ENCODE results near the gene HASPIN. TPM values are rescaled to one million over a fixed set of nuclear protein-coding genes. Genes with fewer than 3 reads are reported as not detected.

Gene HASPIN
- polyA plus RNA-seq (2012; ENCODE audit: missing spikeins) = 4.7 TPM

DNA sequence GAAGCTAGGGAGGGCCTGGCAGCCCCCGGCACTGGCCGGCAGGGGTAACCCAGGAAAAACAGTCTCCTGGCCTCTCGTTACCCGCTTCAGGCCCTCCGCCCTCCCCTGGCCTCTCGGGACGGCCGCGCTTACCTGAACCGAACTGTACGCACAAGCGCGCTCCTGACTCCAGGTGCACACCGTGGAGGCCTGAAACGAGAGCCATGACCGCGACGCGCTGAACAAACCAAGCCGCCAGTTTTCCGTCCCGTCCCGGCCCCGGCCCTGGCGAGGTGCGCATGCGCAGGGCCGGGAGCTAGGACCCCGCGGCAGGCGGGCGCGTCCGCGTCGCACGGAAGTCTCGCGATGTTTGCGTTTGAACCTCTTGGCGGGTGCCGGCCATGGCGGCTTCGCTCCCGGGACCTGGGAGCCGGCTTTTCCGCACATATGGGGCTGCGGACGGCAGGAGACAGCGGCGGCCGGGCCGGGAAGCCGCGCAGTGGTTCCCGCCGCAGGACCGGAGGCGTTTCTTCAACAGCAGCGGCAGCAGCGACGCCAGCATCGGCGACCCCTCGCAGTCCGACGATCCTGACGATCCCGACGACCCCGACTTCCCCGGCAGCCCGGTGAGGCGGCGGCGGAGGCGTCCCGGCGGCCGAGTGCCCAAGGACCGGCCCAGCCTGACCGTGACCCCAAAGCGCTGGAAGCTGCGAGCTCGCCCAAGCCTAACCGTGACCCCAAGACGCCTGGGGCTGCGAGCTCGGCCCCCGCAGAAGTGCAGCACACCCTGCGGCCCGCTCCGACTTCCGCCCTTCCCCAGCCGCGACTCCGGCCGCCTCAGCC is at the start of gene HASPIN:
TSS of gene HASPIN (plus strand) at position 348 of the 822 bp plus-strand sequence. CDS start at position 381, 33 bp downstream.
- DNase-seq (ENCODE audit: insufficient read length) (peak; percentile 99), FAIRE-seq (peak; percentile 97)
- peak; percentile 64; the same call in 1 of the 2 replicates for TF ChIP-seq POLR2AphosphoS5 (IDR thresholded peaks at IDR 0.05; ENCODE audit: low read depth, low read length)
- peak; percentile 57; the same call in 1 of the 2 replicates for TF ChIP-seq TAF1 (IDR thresholded peaks at IDR 0.05; ENCODE audit: borderline replicate concordance, low read depth, low read length)
- TF ChIP-seq POLR2A (IDR thresholded peaks at IDR 0.05; ENCODE audit: low read depth, low read length) = peak; percentile 80; the same call in 1 of the 2 replicates

- DNase-seq (ENCODE audit: insufficient read length) (no peak), FAIRE-seq (no peak)
- no peak for TF ChIP-seq TAF1 (IDR thresholded peaks at IDR 0.05; ENCODE audit: borderline replicate concordance, low read depth, low read length)
Measured at GRCh38 chr17:3675886-3676285, 47.8 kb upstream of the HASPIN start.

- FAIRE-seq = no peak
- DNase-seq (ENCODE audit: insufficient read length) = no peak
- no peak for TF ChIP-seq POLR2A (IDR thresholded peaks at IDR 0.05; ENCODE audit: low read depth, low read length)
- TF ChIP-seq TAF1 (IDR thresholded peaks at IDR 0.05; ENCODE audit: borderline replicate concordance, low read depth, low read length) = no peak
- no peak for TF ChIP-seq POLR2AphosphoS5 (IDR thresholded peaks at IDR 0.05; ENCODE audit: low read depth, low read length)
Measured at GRCh38 chr17:3678095-3678820, 45.4 kb upstream of the HASPIN start.

DNA sequence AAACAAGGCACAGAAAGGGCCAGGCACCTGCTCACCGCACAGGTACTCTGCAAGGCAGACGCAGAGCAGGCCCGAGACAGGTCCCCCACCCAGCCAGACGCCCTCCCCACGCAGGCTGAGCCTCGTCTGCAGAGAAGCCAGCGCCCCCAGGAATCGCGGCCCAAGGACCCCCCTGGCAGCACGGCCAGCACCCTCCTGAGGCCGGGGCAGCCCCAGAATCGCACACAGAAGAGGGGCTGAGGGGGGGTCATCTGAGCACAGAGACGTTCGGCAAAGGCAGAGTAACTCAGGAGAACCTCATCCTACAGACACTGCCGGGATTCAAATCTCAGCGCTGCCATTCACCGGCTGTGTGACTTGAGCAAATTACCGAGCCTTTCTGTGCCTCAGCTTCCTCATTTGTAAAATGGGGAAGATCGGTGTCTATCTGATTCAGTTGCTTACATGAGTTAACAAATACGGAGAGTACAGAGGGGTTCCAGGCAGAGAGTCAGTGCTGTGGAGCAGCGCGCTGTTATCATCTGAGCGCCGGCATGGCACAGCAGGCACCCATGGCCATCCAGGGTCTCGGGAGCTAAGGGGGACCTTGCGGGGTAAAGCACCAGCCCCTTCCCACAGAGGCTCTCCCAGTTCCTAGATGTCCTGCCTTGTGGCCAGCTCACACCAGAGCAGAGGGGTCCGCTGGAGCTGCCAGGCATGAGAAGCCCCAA is 44.7 kb upstream of the HASPIN start:
- TF ChIP-seq TAF1 (IDR thresholded peaks at IDR 0.05; ENCODE audit: borderline replicate concordance, low read depth, low read length) (no peak), POLR2AphosphoS5 (IDR thresholded peaks at IDR 0.05; ENCODE audit: low read depth, low read length) (no peak), POLR2A (IDR thresholded peaks at IDR 0.05; ENCODE audit: low read depth, low read length) (no peak)
- no peak for FAIRE-seq
- no peak for DNase-seq (ENCODE audit: insufficient read length)

DNA sequence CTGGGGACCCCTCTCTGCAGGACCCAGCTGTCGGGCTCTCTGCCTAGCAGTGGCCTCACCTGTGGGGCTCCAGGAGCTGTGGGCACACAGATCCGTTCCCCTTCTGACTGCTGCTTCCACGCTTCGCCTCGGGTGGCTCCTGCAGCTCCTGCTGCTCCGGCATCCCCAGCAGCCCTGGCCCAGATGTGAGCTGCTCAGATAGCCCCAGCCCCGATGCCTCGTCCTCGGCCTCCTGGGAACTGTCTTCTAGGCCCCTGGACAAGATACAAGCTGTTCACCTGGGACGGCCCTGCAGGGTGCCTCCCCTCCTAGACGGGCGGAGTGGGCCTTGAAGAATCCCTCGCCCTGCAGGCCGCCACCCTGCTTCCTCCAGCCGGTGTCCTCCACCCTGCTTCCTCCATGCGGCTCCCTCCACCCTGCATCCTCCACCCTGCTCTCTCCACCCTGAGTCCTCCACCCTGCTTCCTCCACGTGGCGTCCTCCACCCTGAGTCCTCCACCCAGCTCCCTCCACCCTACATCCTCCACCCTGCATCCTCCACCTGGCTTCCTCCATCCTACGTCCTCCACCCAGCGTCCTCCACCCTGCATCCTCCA is 44.1 kb upstream of the HASPIN start:
- TF ChIP-seq POLR2A (IDR thresholded peaks at IDR 0.05; ENCODE audit: low read depth, low read length) (no peak), TAF1 (IDR thresholded peaks at IDR 0.05; ENCODE audit: borderline replicate concordance, low read depth, low read length) (no peak), POLR2AphosphoS5 (IDR thresholded peaks at IDR 0.05; ENCODE audit: low read depth, low read length) (no peak)
- no peak for FAIRE-seq
- no peak for DNase-seq (ENCODE audit: insufficient read length)

- DNase-seq (ENCODE audit: insufficient read length) = no peak
- no peak for FAIRE-seq
Measured at GRCh38 chr17:3681057-3681456, 42.6 kb upstream of the HASPIN start.

GRCh38 chr17:3681565-3681964 is 42.1 kb upstream of the HASPIN start:
- no peak for DNase-seq (ENCODE audit: insufficient read length)
- peak; percentile 33 for FAIRE-seq
- TF ChIP-seq POLR2AphosphoS5 (IDR thresholded peaks at IDR 0.05; ENCODE audit: low read depth, low read length) = no peak
- no peak for TF ChIP-seq POLR2A (IDR thresholded peaks at IDR 0.05; ENCODE audit: low read depth, low read length)
- no peak for TF ChIP-seq TAF1 (IDR thresholded peaks at IDR 0.05; ENCODE audit: borderline replicate concordance, low read depth, low read length)

More at GRCh38 chr17:3681057-3681456, 42.6 kb upstream of the HASPIN start:
- no peak for TF ChIP-seq TAF1 (IDR thresholded peaks at IDR 0.05; ENCODE audit: borderline replicate concordance, low read depth, low read length)
- no peak for TF ChIP-seq POLR2AphosphoS5 (IDR thresholded peaks at IDR 0.05; ENCODE audit: low read depth, low read length)
- no peak for TF ChIP-seq POLR2A (IDR thresholded peaks at IDR 0.05; ENCODE audit: low read depth, low read length)

DNA sequence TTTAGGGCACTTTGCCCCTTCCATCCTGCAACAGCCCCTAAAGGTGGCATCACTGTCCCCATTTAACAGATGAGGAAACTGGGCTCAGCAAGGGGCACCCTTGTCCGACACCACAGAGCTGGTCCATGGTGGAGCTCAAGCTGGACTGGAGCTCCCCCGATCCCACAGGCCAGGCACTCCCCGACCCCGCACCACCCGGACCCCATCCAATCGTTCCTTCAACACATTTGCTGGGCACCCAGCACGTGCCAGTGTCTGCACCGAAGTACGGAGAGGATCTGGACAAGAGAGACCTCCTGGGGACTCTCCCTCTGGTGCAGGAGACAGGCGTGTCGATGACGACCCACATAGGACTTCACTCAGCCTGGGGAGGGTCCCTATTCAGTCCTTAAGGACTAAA is 41.7 kb upstream of the HASPIN start:
- TF ChIP-seq POLR2AphosphoS5 (IDR thresholded peaks at IDR 0.05; ENCODE audit: low read depth, low read length) (no peak), POLR2A (IDR thresholded peaks at IDR 0.05; ENCODE audit: low read depth, low read length) (no peak), TAF1 (IDR thresholded peaks at IDR 0.05; ENCODE audit: borderline replicate concordance, low read depth, low read length) (no peak)
- no peak for FAIRE-seq
- no peak for DNase-seq (ENCODE audit: insufficient read length)

- FAIRE-seq (peak; percentile 96), DNase-seq (ENCODE audit: insufficient read length) (peak; percentile 90)
- no peak for TF ChIP-seq TAF1 (IDR thresholded peaks at IDR 0.05; ENCODE audit: borderline replicate concordance, low read depth, low read length)
- TF ChIP-seq POLR2A (IDR thresholded peaks at IDR 0.05; ENCODE audit: low read depth, low read length) = no peak
- no peak for TF ChIP-seq POLR2AphosphoS5 (IDR thresholded peaks at IDR 0.05; ENCODE audit: low read depth, low read length)
Measured at GRCh38 chr17:3683054-3683511, 40.6 kb upstream of the HASPIN start.

- no peak for TF ChIP-seq POLR2AphosphoS5 (IDR thresholded peaks at IDR 0.05; ENCODE audit: low read depth, low read length)
- TF ChIP-seq TAF1 (IDR thresholded peaks at IDR 0.05; ENCODE audit: borderline replicate concordance, low read depth, low read length) = no peak
- no peak for TF ChIP-seq POLR2A (IDR thresholded peaks at IDR 0.05; ENCODE audit: low read depth, low read length)
- no peak for DNase-seq (ENCODE audit: insufficient read length)
- no peak for FAIRE-seq
Measured at GRCh38 chr17:3685174-3685573, 38.5 kb upstream of the HASPIN start.

Data from GM12892 (cell line).